Lower leg skin (tissue), 3 donors: ENCODE results near the gene C9orf72.

ENCODE experiments used
- POLR2A ChIP-seq, 2 donors: fragments of 450-650 bp; IDR thresholded peaks; one replicate each; pipeline ENCODE4 v1.6.1; 2016 to 2017; ENCODE audit warnings: antibody characterized with exemption in 2 of 2, mild to moderate bottlenecking in 1 of 2, moderate library complexity in 1 of 2
- TF ChIP-seq, protein P1 (sequence below), 3 donors: fragments of 450-650 bp; IDR thresholded peaks; one replicate each; pipeline ENCODE4 v1.5.1; 2016; ENCODE audit warnings: antibody characterized with exemption in 3 of 3, mild to moderate bottlenecking in 3 of 3, moderate library complexity in 2 of 3

DNA sequence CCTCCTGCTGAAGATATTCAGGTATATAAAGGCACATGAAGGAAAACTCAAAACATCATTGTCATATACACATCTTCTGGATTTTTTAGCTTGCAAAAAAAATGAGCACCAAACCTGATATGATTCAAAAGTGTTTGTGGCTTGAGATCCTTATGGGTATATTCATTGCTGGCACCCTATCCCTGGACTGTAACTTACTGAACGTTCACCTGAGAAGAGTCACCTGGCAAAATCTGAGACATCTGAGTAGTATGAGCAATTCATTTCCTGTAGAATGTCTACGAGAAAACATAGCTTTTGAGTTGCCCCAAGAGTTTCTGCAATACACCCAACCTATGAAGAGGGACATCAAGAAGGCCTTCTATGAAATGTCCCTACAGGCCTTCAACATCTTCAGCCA lies 49.0 kb downstream of the C9orf72 start, which contains the start of gene IFNK:
- TF ChIP-seq, protein P1, sequence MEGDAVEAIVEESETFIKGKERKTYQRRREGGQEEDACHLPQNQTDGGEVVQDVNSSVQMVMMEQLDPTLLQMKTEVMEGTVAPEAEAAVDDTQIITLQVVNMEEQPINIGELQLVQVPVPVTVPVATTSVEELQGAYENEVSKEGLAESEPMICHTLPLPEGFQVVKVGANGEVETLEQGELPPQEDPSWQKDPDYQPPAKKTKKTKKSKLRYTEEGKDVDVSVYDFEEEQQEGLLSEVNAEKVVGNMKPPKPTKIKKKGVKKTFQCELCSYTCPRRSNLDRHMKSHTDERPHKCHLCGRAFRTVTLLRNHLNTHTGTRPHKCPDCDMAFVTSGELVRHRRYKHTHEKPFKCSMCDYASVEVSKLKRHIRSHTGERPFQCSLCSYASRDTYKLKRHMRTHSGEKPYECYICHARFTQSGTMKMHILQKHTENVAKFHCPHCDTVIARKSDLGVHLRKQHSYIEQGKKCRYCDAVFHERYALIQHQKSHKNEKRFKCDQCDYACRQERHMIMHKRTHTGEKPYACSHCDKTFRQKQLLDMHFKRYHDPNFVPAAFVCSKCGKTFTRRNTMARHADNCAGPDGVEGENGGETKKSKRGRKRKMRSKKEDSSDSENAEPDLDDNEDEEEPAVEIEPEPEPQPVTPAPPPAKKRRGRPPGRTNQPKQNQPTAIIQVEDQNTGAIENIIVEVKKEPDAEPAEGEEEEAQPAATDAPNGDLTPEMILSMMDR (IDR thresholded peaks at IDR 0.05) = no peak
- no peak for TF ChIP-seq POLR2A (IDR thresholded peaks at IDR 0.05)
